H9 (cell line): ENCODE results near the gene RAI1. TPM values are rescaled to one million over a fixed set of nuclear protein-coding genes. Genes with fewer than 3 reads are reported as not detected.

Experiments used
- DNase-seq: peaks from one replicate; pipeline ENCODE4 v3.0.0-alpha.2; 2017
- H2AFZ ChIP-seq: one replicate; pipeline ENCODE4 v1.6.1; 2013; ENCODE audit warnings: mild to moderate bottlenecking, low read length, control low read depth, moderate library complexity
- H2AK5ac ChIP-seq: 2 replicates; pipeline ENCODE4 v1.6.1; 2013; ENCODE audit warnings: low read length, control low read depth, mixed read lengths; ENCODE audit not compliant: insufficient read length
- H2BK120ac ChIP-seq: one replicate; pipeline ENCODE4 v1.6.1; 2013; ENCODE audit warnings: low read depth, mild to moderate bottlenecking, low read length, control low read depth, inconsistent platforms; ENCODE audit not compliant: poor library complexity, severe bottlenecking
- H2BK12ac ChIP-seq: 2 replicates; pipeline ENCODE4 v1.6.1; 2013; ENCODE audit warnings: low read length, control low read depth, mixed read lengths, low read depth; ENCODE audit not compliant: insufficient read length
- H2BK15ac ChIP-seq: 2 replicates; pipeline ENCODE4 v1.6.1; 2013; ENCODE audit warnings: low read depth, low read length, control low read depth
- H2BK20ac ChIP-seq: one replicate; pipeline ENCODE4 v1.6.1; 2013; ENCODE audit warnings: low read depth, mild to moderate bottlenecking, low read length, control low read depth, inconsistent platforms; ENCODE audit not compliant: poor library complexity, severe bottlenecking
- H2BK5ac ChIP-seq: 2 replicates; pipeline ENCODE4 v1.6.1; 2013; ENCODE audit warnings: low read length, control low read depth, mixed read lengths; ENCODE audit not compliant: insufficient read length
- H3K14ac ChIP-seq: 2 replicates; pipeline ENCODE4 v1.6.1; 2013; ENCODE audit warnings: low read length, control low read depth; ENCODE audit not compliant: insufficient read depth
- H3K18ac ChIP-seq: 2 replicates; pipeline ENCODE4 v1.6.1; 2013; ENCODE audit warnings: low read depth, mild to moderate bottlenecking, mixed read lengths, low read length, control low read depth; ENCODE audit not compliant: insufficient read length
- H3K23ac ChIP-seq: 2 replicates; pipeline ENCODE4 v1.6.1; 2013; ENCODE audit warnings: low read length, control low read depth, mixed read lengths, low read depth; ENCODE audit not compliant: insufficient read length
- H3K23me2 ChIP-seq: 2 replicates; pipeline ENCODE4 v1.6.1; 2013; ENCODE audit warnings: low read depth, mild to moderate bottlenecking, mixed read lengths, low read length, control low read depth; ENCODE audit not compliant: insufficient read length, poor library complexity, severe bottlenecking
- H3K27ac ChIP-seq: 2 replicates; pipeline ENCODE4 v1.5.1; 2013; ENCODE audit warnings: low read length, control low read depth, mixed read lengths, low read depth; ENCODE audit not compliant: insufficient read length
- H3K27me3 ChIP-seq: 2 replicates; pipeline ENCODE4 v1.6.1; 2013; ENCODE audit warnings: low read length, control low read depth, inconsistent platforms; ENCODE audit not compliant: insufficient read depth
- H3K4ac ChIP-seq: 2 replicates; pipeline ENCODE4 v1.6.1; 2013; ENCODE audit warnings: low read depth, mild to moderate bottlenecking, control low read depth, inconsistent platforms, low read length, moderate library complexity
- H3K4me1 ChIP-seq: 2 replicates; pipeline ENCODE4 v1.6.1; 2013; ENCODE audit warnings: low read length, control low read depth, inconsistent platforms; ENCODE audit not compliant: insufficient read depth
- H3K4me2 ChIP-seq: 2 replicates; pipeline ENCODE4 v1.6.1; 2013; ENCODE audit warnings: low read length, control low read depth, mixed read lengths; ENCODE audit not compliant: insufficient read length, insufficient read depth
- H3K56ac ChIP-seq: 2 replicates; pipeline ENCODE4 v1.6.1; 2013; ENCODE audit warnings: low read depth, mild to moderate bottlenecking, mixed read lengths, low read length, control low read depth; ENCODE audit not compliant: insufficient read length
- H3K79me1 ChIP-seq: 2 replicates; pipeline ENCODE4 v1.6.1; 2013; ENCODE audit warnings: low read depth, mild to moderate bottlenecking, moderate library complexity, low read length, control low read depth, inconsistent platforms; ENCODE audit not compliant: insufficient read depth, poor library complexity, severe bottlenecking
- H3K79me2 ChIP-seq: 2 replicates; pipeline ENCODE4 v1.6.1; 2013; ENCODE audit warnings: low read length, control low read depth, inconsistent platforms; ENCODE audit not compliant: insufficient read depth
- H3K9ac ChIP-seq: 2 replicates; pipeline ENCODE4 v1.6.1; 2013; ENCODE audit warnings: low read length, control low read depth, mixed read lengths; ENCODE audit not compliant: insufficient read length; ENCODE audit errors: extremely low read depth
- H3K9me3 ChIP-seq: one replicate; pipeline ENCODE4 v1.6.1; 2013; ENCODE audit warnings: low read depth, low read length, inconsistent platforms; ENCODE audit not compliant: control insufficient read depth
- H3T11ph ChIP-seq: one replicate; pipeline ENCODE4 v1.6.1; 2013; ENCODE audit warnings: mild to moderate bottlenecking, low read length, control low read depth, inconsistent platforms
- H4K20me1 ChIP-seq: one replicate; pipeline ENCODE4 v1.6.1; 2013; ENCODE audit not compliant: control insufficient read depth, insufficient read length, insufficient read depth
- H4K5ac ChIP-seq: 2 replicates; pipeline ENCODE4 v1.6.1; 2013; ENCODE audit warnings: low read depth, mild to moderate bottlenecking, mixed read lengths, low read length, control low read depth; ENCODE audit not compliant: insufficient read length
- H4K8ac ChIP-seq: replicated peaks from 2 replicates; pipeline ENCODE4 v1.6.1; 2013; ENCODE audit warnings: low read length, control low read depth, mixed read lengths, low read depth; ENCODE audit not compliant: insufficient read length
- H4K91ac ChIP-seq: 2 replicates; pipeline ENCODE4 v1.6.1; 2013; ENCODE audit warnings: low read depth, mild to moderate bottlenecking, moderate library complexity, mixed read lengths, low read length, control low read depth; ENCODE audit not compliant: insufficient read length
- H3K27ac Mint-ChIP-seq, 3 experiments: 2 replicates in 2 of 3; 3 replicates in 1 of 3; pipeline ENCODE4 v1.8.0; 2020 to 2021; ENCODE audit warnings: mixed read lengths in 3 of 3, mild to moderate bottlenecking in 1 of 3, moderate library complexity in 1 of 3
- H3K27me3 Mint-ChIP-seq: 2 replicates; pipeline ENCODE4 v1.8.0; 2021; ENCODE audit warnings: low read depth, mild to moderate bottlenecking, moderate library complexity, mixed read lengths
- H3K36me3 Mint-ChIP-seq, 3 experiments: 2 replicates in 2 of 3; 3 replicates in 1 of 3; pipeline ENCODE4 v1.8.0; 2020 to 2021; ENCODE audit warnings: low read depth in 3 of 3, mixed read lengths in 3 of 3; ENCODE audit not compliant: insufficient read depth in 1 of 3
- H3K4me1 Mint-ChIP-seq, 2 experiments: 2 replicates each; pipeline ENCODE4 v1.8.0; 2020; ENCODE audit warnings: mixed read lengths in 2 of 2
- H3K4me3 Mint-ChIP-seq, 2 experiments: 2 replicates in 1 of 2; 3 replicates in 1 of 2; pipeline ENCODE4 v1.8.0; 2020 to 2021; ENCODE audit warnings: mild to moderate bottlenecking in 2 of 2, mixed read lengths in 2 of 2, moderate library complexity in 1 of 2
- H3K9me3 Mint-ChIP-seq, 2 experiments: 2 replicates in 1 of 2; 3 replicates in 1 of 2; pipeline ENCODE4 v1.8.0; 2020; ENCODE audit warnings: mild to moderate bottlenecking in 2 of 2, mixed read lengths in 2 of 2, moderate library complexity in 1 of 2
- WGBS: extraction: QIAGEN DNeasy Blood & Tissue Kit; methylation state at CpG from one replicate; pipeline ENCODE4 v1.1.7; 2013; ENCODE audit warnings: missing lambda C conversion rate, low lambda C conversion rate, mixed read lengths; ENCODE audit not compliant: insufficient read length; ENCODE audit errors: extremely low coverage; 5-methylcytosine and 5-hydroxymethylcytosine counted together
- total RNA-seq: library from RNA; stranded (reverse); gene quantifications from 2 replicates; pipeline ENCODE4 v1.2.1, GENCODE V29; 2021
- TF ChIP-seq, protein P1 (sequence below): fragments of 200-600 bp; sonication (generic); conservative IDR thresholded peaks from 3 replicates; pipeline ENCODE4 v1.8.0; 2021; ENCODE audit warnings: antibody characterized with exemption, mild to moderate bottlenecking

The RAI1 gene
- total RNA-seq, 1 experiment from 2014 or later = 1.5 TPM

DNA sequence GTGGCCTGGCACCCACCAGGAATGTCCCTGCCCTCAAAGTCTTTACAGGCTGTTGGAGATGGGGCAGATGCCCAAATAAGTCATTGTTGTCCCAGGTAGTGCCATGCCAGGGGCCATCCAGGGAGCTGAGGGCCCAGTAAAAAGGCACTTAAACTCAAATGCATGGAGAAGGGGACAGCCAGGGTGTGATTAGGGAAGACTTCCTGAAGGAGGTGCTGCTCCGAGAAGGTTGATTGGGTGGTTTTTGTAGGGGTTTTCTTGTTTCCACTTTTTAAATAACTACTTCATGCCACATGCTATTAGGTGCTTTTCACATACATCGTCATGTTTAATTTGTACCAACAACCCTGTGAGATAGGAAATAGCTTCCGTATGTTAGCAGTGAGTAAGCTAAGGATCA is 66.9 kb downstream of the RAI1 start:
- no peak overlapping the region for H3K14ac ChIP-seq
- no peaks in the 10 kb centered on the region for H3K9me3 ChIP-seq
- peaks cover 11% of the 10 kb centered on the region for H3K4me1 ChIP-seq
- H4K91ac ChIP-seq = no peak overlapping the region
- H3K23me2 ChIP-seq = no peaks in the 10 kb centered on the region
- H2BK15ac ChIP-seq = no peak overlapping the region
- no peak overlapping the region for H2BK120ac ChIP-seq
- no peak overlapping the region for H2BK12ac ChIP-seq
- WGBS = no CpG with 5 or more reads among the region's 3 CpGs
- H3T11ph ChIP-seq = no peak overlapping the region
- H3K56ac ChIP-seq = no peak overlapping the region
- H3K4me2 ChIP-seq = no peak overlapping the region
- Mint-ChIP-seq H3K27me3 (peaks cover 10% of the 10 kb centered on the region), H3K27ac (no peak overlapping the region; a peak in 1 of 7 replicates), H3K9me3 (no peaks in the 10 kb centered on the region), H3K36me3 (peaks cover 0 to 2% (median 0%) of the 10 kb centered on the region in 3 experiments; a peak in 1 of 7 replicates), H3K4me1 (peaks cover 33 to 40% of the 10 kb centered on the region in 2 experiments), H3K4me3 (no peak overlapping the region; a peak in 1 of 5 replicates)
- no peak overlapping the region for H2AK5ac ChIP-seq
- H3K9ac ChIP-seq = no peak overlapping the region
- H4K8ac ChIP-seq = no peak overlapping the region
- H3K79me2 ChIP-seq = no peaks in the 10 kb centered on the region
- H3K27ac ChIP-seq = no peak overlapping the region
- H3K4ac ChIP-seq = no peak overlapping the region
- no peak overlapping the region for H2AFZ ChIP-seq
- H3K79me1 ChIP-seq = no peaks in the 10 kb centered on the region
- TF ChIP-seq, protein P1, sequence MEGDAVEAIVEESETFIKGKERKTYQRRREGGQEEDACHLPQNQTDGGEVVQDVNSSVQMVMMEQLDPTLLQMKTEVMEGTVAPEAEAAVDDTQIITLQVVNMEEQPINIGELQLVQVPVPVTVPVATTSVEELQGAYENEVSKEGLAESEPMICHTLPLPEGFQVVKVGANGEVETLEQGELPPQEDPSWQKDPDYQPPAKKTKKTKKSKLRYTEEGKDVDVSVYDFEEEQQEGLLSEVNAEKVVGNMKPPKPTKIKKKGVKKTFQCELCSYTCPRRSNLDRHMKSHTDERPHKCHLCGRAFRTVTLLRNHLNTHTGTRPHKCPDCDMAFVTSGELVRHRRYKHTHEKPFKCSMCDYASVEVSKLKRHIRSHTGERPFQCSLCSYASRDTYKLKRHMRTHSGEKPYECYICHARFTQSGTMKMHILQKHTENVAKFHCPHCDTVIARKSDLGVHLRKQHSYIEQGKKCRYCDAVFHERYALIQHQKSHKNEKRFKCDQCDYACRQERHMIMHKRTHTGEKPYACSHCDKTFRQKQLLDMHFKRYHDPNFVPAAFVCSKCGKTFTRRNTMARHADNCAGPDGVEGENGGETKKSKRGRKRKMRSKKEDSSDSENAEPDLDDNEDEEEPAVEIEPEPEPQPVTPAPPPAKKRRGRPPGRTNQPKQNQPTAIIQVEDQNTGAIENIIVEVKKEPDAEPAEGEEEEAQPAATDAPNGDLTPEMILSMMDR = peak; percentile 55
- DNase-seq = no peak
- no peak overlapping the region for H2BK20ac ChIP-seq
- H3K27me3 ChIP-seq = no peaks in the 10 kb centered on the region
- no peak overlapping the region for H2BK5ac ChIP-seq
- H3K23ac ChIP-seq = no peak overlapping the region
- H4K20me1 ChIP-seq = no peaks in the 10 kb centered on the region
- no peak overlapping the region for H4K5ac ChIP-seq
- H3K18ac ChIP-seq = no peak overlapping the region
